HG02870 (cell line): ENCODE results near the gene SCAANT1.

Experiments
- ATAC-seq: cut with Tn5 transposase; IDR thresholded peaks from one replicate; pipeline ENCODE4 v1.9.1; 2021; ENCODE audit warnings: mild to moderate bottlenecking, moderate library complexity; ENCODE audit not compliant: unreplicated experiment

Gene SCAANT1

DNA sequence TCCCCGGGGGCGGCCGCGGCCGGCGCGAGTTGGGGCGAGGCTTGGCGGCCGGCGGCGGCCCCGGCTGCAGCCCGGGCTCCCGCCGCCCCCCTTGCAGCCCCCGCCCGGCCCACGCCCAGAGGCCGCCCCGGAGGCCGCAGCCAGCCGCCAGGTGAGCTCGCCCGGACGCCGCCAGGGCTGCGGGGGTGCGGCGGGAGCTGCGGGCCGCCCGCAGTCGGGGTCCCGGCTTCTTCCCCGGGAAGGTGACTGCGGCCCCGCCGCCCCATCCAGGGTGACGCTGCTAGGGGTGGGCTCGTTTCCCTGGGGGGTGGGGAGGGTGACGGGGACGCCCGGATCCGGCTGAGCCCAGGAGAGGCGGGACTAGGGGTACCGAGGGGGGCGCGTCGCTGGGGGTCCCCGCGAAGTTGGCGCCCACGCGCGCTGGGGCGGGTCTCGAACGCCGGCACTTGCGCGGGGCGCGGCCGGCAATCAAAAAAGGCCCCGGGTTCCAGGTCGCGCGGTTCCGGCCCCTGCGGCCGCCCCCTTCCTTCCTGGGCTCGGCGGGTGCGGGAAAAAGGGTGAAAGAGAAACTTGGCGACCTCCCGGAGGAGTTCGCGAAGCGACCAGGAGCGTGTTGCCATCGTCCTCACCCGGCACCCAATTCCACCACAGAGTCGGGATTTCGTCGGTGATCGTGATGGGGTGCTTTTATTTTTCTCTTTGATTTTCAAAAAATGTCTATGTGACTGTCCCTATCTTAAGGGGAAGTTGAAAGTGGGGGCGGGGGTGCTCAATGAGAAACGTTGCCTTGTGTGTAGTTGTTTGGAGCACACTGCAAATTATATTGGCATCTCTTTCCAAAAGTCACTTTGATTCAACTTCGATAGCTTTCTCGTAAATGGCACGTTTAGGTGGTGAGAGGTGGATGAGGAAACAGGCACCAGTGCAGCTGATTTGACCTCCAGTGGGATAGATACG is 47.9 kb downstream of the SCAANT1 start:
- peak; percentile 37 for ATAC-seq

DNA sequence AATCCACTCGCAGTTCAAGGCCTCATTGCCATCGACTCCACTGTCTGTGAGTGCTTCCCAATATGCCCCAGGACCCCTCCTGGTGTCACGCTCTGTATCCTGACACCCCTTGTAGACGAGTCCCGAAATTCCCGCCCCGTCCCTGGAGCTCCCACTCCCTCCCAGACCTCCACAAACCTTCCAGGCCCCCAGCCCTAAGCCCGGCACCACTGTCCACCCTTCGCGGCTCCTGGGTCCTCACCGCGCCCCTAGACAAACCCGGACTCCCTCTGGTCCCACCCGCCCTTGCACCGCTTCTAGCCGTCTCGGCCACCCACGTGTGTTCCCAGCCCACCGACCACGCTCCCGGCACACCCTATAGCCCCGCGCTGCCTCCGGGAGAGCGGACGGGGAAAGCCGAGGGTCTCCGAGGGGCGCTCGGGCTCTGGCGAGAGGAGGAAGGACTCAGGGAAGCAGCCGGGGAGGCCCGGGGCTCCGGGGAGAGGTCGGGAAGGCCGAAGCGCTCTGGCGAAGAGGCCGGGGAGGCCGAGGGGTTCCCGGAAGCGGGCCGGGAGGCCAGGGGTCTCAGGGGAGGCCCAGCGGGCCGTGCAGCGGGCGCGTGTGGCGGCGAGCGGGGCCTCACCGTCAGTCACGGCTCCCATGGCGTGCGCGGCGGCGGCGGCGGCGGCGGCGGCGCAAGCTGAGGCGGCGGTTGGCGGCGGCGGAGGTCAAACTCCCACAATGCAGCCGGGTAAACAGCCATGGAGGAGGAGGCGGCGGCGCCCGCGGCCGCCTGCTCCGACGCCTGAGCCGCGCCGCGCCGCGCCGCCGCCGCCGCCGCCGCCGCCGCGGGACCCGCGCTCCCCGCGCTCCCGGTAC is 48.8 kb downstream of the SCAANT1 start, which contains the start of the genes ATXN7 and THOC7:
Gene ATXN7 (plus strand): TSS at position 718 of the 858 bp plus-strand sequence. CDS start 48,732 bp downstream, outside the sequence.
Gene THOC7 (minus strand): TSS at position 656 of the 858 bp plus-strand sequence. CDS start 15 bp downstream, at position 641.
- ATAC-seq: peak; percentile 62

- ATAC-seq: peak; percentile 1
Measured at GRCh38 chr3:63862804-63863149, 49.4 kb downstream of the SCAANT1 start.
